HUES6 (cell line): ENCODE results near the gene CNTNAP2.

Source experiments
- H3K27ac ChIP-seq: 2 replicates; pipeline ENCODE4 v1.7.0; 2013; ENCODE audit warnings: low read depth, mild to moderate bottlenecking, low read length, inconsistent platforms
- H3K27me3 ChIP-seq: 2 replicates; pipeline ENCODE4 v1.6.1; 2013; ENCODE audit warnings: low read length; ENCODE audit not compliant: control insufficient read depth, insufficient read depth
- H3K36me3 ChIP-seq: 2 replicates; pipeline ENCODE4 v1.6.1; 2013; ENCODE audit warnings: low read length; ENCODE audit not compliant: control insufficient read depth, insufficient read depth
- H3K4me1 ChIP-seq: 2 replicates; pipeline ENCODE4 v1.6.1; 2013; ENCODE audit warnings: low read length; ENCODE audit not compliant: control insufficient read depth, insufficient read depth
- H3K4me3 ChIP-seq: 2 replicates; pipeline ENCODE4 v1.5.1; 2013; ENCODE audit warnings: low read depth, low read length
- H3K9ac ChIP-seq: one replicate; pipeline ENCODE4 v1.6.1; 2013; ENCODE audit warnings: mild to moderate bottlenecking, low read length
- H3K9me3 ChIP-seq: 2 replicates; pipeline ENCODE4 v1.6.1; 2013; ENCODE audit warnings: low read depth, low read length; ENCODE audit not compliant: control insufficient read depth, insufficient read depth

CNTNAP2 gene

GRCh38 chr7:147894271-147894670 lies 1777.7 kb downstream of the CNTNAP2 start:
- Histone ChIP-seq H3K36me3 (no peaks in the 10 kb centered on the region), H3K9ac (no peak overlapping the region), H3K27ac (no peak overlapping the region), H3K4me1 (peaks cover 10% of the 10 kb centered on the region), H3K9me3 (no peaks in the 10 kb centered on the region), H3K27me3 (no peaks in the 10 kb centered on the region), H3K4me3 (no peak overlapping the region)

DNA sequence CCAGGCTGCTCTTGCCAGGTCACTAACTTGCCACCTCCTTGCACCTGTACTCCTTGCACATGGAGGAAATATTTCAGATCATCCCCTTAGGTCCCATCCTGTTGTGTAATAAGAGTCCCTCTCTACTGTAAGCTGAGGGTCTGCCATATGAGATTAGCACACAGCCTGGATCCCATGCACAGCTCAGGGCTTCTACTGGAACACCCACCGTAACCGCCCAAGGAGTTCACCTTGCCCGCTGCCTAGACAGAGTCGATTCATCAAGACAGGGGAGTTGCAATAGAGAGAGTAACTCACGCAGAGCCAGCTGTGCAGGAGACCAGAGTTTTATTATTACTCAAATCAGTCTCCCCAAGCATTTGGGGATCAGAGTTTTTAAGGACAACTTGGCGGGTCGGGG lies 1779.5 kb downstream of the CNTNAP2 start:
- H3K36me3 ChIP-seq: no peaks in the 10 kb centered on the region
- H3K9ac ChIP-seq: no peak overlapping the region
- H3K4me1 ChIP-seq: peaks cover 10% of the 10 kb centered on the region
- no peaks in the 10 kb centered on the region for H3K27me3 ChIP-seq
- H3K27ac ChIP-seq: no peak overlapping the region
- H3K9me3 ChIP-seq: no peaks in the 10 kb centered on the region
- no peak overlapping the region for H3K4me3 ChIP-seq

- Histone ChIP-seq H3K4me1 (peaks cover 4% of the 10 kb centered on the region; the same call in 1 of the 2 replicates), H3K4me3 (no peak overlapping the region), H3K27me3 (no peaks in the 10 kb centered on the region), H3K9ac (no peak overlapping the region), H3K9me3 (0 out of 2 replicates have a peak, but pooled peaks cover 5% of the 10 kb centered on the region), H3K27ac (0 out of 2 replicates have a peak overlapping the region, but pooled peaks have one; percentile 11), H3K36me3 (no peaks in the 10 kb centered on the region)
Observed at GRCh38 chr7:147903536-147904218, 1787.1 kb downstream of the CNTNAP2 start.

DNA sequence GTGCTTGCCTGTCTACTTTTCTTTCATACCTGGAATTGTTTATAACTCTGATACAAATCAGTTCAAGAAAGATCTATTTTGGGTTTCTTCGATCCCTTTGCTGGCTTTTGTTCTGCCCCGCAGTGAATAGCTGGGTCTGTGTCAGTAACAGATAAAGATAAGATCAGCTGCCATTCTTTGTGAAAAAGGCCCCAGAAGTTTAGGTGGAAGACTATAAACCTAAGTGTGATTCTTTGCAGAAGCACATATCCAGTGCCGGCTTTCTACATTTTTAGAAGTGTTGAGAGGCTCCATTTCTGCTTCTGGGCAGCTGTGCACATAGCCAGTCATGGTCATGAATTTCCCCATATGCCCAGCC lies 1787.6 kb downstream of the CNTNAP2 start:
- Histone ChIP-seq H3K9ac (no peak overlapping the region), H3K27ac (no peak overlapping the region), H3K27me3 (no peaks in the 10 kb centered on the region), H3K4me1 (peaks cover 5% of the 10 kb centered on the region), H3K4me3 (no peak overlapping the region), H3K9me3 (0 out of 2 replicates have a peak, but pooled peaks cover 5% of the 10 kb centered on the region), H3K36me3 (no peaks in the 10 kb centered on the region)

DNA sequence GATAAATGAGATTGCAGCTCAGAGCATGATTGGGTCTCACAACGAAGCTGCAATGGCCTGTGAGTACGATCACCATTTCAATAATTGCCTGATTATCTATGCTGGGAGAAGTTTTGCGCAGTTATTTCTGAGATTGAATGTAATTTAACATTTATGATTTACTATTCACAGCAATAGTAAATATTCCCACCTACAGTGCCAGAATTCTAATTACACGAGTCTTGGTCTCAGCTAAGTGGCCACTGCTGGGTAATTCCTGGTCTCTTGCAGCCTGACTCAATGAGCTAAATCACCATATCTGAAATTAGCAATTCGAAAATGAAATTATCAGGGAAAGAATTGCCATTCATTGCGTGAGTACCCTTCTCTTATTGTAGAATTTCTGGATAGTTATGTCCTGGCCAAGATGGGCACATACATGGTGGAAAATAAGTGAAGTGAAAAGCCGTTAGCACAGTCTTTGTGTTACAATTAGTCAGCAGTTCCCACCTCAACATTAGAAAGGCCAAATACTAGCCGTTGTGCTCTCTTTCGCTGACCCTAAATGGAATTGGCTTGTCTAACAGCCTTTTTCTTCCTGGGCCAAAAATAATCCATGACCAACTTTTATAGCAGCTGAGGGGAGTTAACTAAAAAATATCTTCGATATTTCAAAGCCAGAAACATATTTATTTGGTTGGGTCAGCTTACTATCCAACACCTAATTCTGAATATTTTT lies 1793.0 kb downstream of the CNTNAP2 start:
- H3K27ac ChIP-seq: no peak overlapping the region; the same call in 1 of the 2 replicates
- H3K9me3 ChIP-seq: no peaks in the 10 kb centered on the region
- H3K9ac ChIP-seq: no peak overlapping the region
- no peaks in the 10 kb centered on the region for H3K36me3 ChIP-seq
- H3K4me3 ChIP-seq: no peak overlapping the region
- peaks cover 8% of the 10 kb centered on the region for H3K4me1 ChIP-seq
- no peaks in the 10 kb centered on the region for H3K27me3 ChIP-seq

GRCh38 chr7:147911201-147911601 lies 1794.6 kb downstream of the CNTNAP2 start:
- no peak overlapping the region for H3K9ac ChIP-seq
- no peaks in the 10 kb centered on the region for H3K36me3 ChIP-seq
- no peak overlapping the region for H3K27ac ChIP-seq
- H3K9me3 ChIP-seq: no peaks in the 10 kb centered on the region
- H3K4me1 ChIP-seq: peaks cover 19% of the 10 kb centered on the region
- H3K4me3 ChIP-seq: no peak overlapping the region
- no peaks in the 10 kb centered on the region for H3K27me3 ChIP-seq

- Histone ChIP-seq H3K4me1 (peaks cover 20% of the 10 kb centered on the region), H3K27me3 (no peaks in the 10 kb centered on the region), H3K27ac (no peak overlapping the region), H3K9me3 (no peaks in the 10 kb centered on the region), H3K36me3 (no peaks in the 10 kb centered on the region), H3K4me3 (no peak overlapping the region), H3K9ac (no peak overlapping the region)
Observed at GRCh38 chr7:147912291-147912690, 1795.7 kb downstream of the CNTNAP2 start.

- no peaks in the 10 kb centered on the region for H3K27me3 ChIP-seq
- H3K9ac ChIP-seq: no peak overlapping the region
- H3K4me3 ChIP-seq: no peak overlapping the region
- peaks cover 20% of the 10 kb centered on the region for H3K4me1 ChIP-seq
- H3K9me3 ChIP-seq: no peaks in the 10 kb centered on the region
- no peak overlapping the region for H3K27ac ChIP-seq
- H3K36me3 ChIP-seq: no peaks in the 10 kb centered on the region
Observed at GRCh38 chr7:147912946-147913638, 1796.5 kb downstream of the CNTNAP2 start.

DNA sequence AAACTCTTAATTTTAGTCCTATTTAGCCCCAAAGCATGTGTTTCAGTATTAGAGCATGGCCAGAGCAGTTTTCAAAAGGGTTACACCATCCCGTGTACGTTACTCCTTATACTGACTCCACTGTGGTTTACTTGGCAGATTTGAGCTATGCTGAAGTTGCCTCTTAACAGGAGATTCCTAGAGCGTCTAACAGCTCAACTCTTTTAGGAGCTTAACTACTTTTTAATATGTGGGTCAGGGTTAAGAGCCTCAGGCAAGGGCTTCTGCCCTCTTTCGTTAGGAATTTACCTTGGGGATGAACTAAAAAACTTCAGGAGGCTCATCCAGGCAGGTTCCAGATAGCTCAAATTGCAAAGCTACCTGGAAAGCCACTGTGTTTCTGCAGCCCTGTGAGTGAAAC lies 1799.2 kb downstream of the CNTNAP2 start:
- Histone ChIP-seq H3K36me3 (no peaks in the 10 kb centered on the region), H3K4me3 (no peak overlapping the region), H3K4me1 (peaks cover 14% of the 10 kb centered on the region), H3K27me3 (no peaks in the 10 kb centered on the region), H3K9ac (no peak overlapping the region), H3K9me3 (no peaks in the 10 kb centered on the region), H3K27ac (no peak overlapping the region)

DNA sequence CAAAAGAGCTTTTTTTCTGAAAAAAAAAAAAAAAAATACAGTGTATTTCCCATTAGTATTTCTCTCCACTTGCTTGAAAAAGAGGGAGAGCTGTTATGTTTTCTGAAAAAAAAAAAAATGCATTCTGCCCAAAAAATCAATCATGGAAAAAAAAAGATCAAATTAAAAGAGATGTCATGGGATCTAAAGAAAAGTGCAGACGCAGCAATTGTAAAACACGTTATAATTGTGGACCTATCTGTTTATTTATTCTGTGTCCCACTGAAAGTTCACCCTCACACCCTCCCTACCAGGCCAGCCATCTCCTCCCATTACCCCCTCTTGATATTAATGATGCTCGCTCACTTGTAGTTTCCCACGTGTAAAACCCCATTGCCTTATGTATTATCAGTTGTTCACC lies 1800.0 kb downstream of the CNTNAP2 start:
- Histone ChIP-seq H3K9ac (no peak overlapping the region), H3K4me1 (peaks cover 14% of the 10 kb centered on the region), H3K27ac (no peak overlapping the region), H3K36me3 (no peaks in the 10 kb centered on the region), H3K27me3 (no peaks in the 10 kb centered on the region), H3K9me3 (no peaks in the 10 kb centered on the region), H3K4me3 (no peak overlapping the region)

DNA sequence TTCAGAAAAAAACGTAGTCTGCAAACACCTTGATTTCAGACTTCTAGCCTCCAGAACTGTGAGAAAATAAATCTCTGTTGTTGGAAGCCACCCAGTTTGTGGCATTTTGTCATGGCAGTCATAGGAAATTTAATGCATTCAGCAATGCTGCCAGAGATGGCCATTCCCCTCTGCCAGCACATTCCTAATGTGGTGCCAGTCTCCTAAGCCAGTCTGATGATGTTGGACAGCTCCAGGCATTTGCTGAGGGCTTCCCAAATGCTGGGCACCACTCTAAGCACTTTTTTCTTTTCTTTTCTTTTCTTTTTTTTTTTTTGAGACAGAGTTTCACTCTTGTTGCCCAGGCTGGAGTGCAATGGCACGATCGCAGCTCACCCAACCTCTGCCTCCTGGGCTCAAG lies 1807.2 kb downstream of the CNTNAP2 start:
- Histone ChIP-seq H3K27me3 (no peaks in the 10 kb centered on the region), H3K27ac (no peak overlapping the region), H3K4me3 (no peak overlapping the region), H3K36me3 (no peaks in the 10 kb centered on the region), H3K4me1 (no peaks in the 10 kb centered on the region), H3K9me3 (no peaks in the 10 kb centered on the region), H3K9ac (no peak overlapping the region)
